Ectodermal cell (in vitro differentiated cells): ENCODE data around the gene ALG1. TPM values are rescaled to one million over a fixed set of nuclear protein-coding genes. Genes with fewer than 3 reads are reported as not detected.

Experiments
- H3K27ac ChIP-seq: 2 replicates; pipeline ENCODE4 v1.7.0; 2013; ENCODE audit warnings: mild to moderate bottlenecking, low read depth, low read length; ENCODE audit not compliant: insufficient read depth, poor library complexity, severe bottlenecking
- H3K27me3 ChIP-seq: 2 replicates; pipeline ENCODE4 v1.7.0; 2013; ENCODE audit warnings: mild to moderate bottlenecking, low read length; ENCODE audit not compliant: insufficient read depth, control insufficient read depth, poor library complexity, severe bottlenecking
- H3K36me3 ChIP-seq: one replicate; pipeline ENCODE4 v1.7.0; 2013; ENCODE audit warnings: low read length; ENCODE audit not compliant: control insufficient read depth, insufficient read depth
- H3K4me1 ChIP-seq: one replicate; pipeline ENCODE4 v1.7.0; 2013; ENCODE audit warnings: low read length; ENCODE audit not compliant: control insufficient read depth, insufficient read depth
- H3K4me3 ChIP-seq: 2 replicates; pipeline ENCODE4 v1.7.0; 2013; ENCODE audit warnings: low read depth, low read length, control low read depth; ENCODE audit not compliant: insufficient read depth
- H3K9me3 ChIP-seq: 2 replicates; pipeline ENCODE4 v1.7.0; 2013; ENCODE audit warnings: mild to moderate bottlenecking, low read length, moderate library complexity; ENCODE audit not compliant: control insufficient read depth
- WGBS, 2 experiments: methylation state at CpG; one replicate each; pipeline ENCODE4 v1.1.7; 2013; ENCODE audit warnings: missing lambda C conversion rate in 2 of 2; 5-methylcytosine and 5-hydroxymethylcytosine counted together
- polyA plus RNA-seq, 4 experiments: library from polyadenylated mRNA; stranded (reverse); fragments of 50-300 nt; gene quantifications; one replicate each; pipeline ENCODE4 v1.2.3, GENCODE V29; 2013

The ALG1 gene
- polyA plus RNA-seq (2013, experiment 1 of 4) = 20.8 TPM
- polyA plus RNA-seq (2013, experiment 2 of 4) = 29.1 TPM
- 16.2 TPM for polyA plus RNA-seq (2013, experiment 3 of 4)
- polyA plus RNA-seq (2013, experiment 4 of 4) = 17.7 TPM

- Histone ChIP-seq H3K9me3 (no peaks in the 10 kb centered on the region), H3K36me3 (no peaks in the 10 kb centered on the region), H3K4me3 (peak within 1 kb of the TSS; percentile 77), H3K4me1 (peaks cover 4% of the 10 kb centered on the region), H3K27ac (no peak within 1 kb of the TSS), H3K27me3 (no peaks in the 10 kb centered on the region)
- 1 to 2% methylated on average over 53 of the region's 53 CpGs for WGBS, 2 experiments
Observed at GRCh38 chr16:5071681-5072333, at the start of gene ALG1. ALG1 (plus strand) TSS chr16:5071843; CDS start chr16:5071850, 7 bp downstream.

GRCh38 chr16:5022521-5022920, 49.1 kb upstream of the ALG1 start:
- H3K9me3 ChIP-seq = no peaks in the 10 kb centered on the region
- no peak overlapping the region for H3K27ac ChIP-seq
- H3K36me3 ChIP-seq = no peaks in the 10 kb centered on the region
- no peaks in the 10 kb centered on the region for H3K4me1 ChIP-seq
- WGBS, 2 experiments = 95 to 96% methylated on average over 6 of the region's 6 CpGs
- H3K27me3 ChIP-seq = no peaks in the 10 kb centered on the region
- H3K4me3 ChIP-seq = no peak overlapping the region

GRCh38 chr16:5024632-5025031, 47.0 kb upstream of the ALG1 start:
- H3K9me3 ChIP-seq = no peaks in the 10 kb centered on the region
- H3K4me1 ChIP-seq = no peaks in the 10 kb centered on the region
- no peak overlapping the region for H3K4me3 ChIP-seq
- no peak overlapping the region for H3K27ac ChIP-seq
- no peaks in the 10 kb centered on the region for H3K27me3 ChIP-seq
- WGBS, 2 experiments = 92 to 94% methylated on average over 4 of the region's 4 CpGs
- H3K36me3 ChIP-seq = no peaks in the 10 kb centered on the region

- no peaks in the 10 kb centered on the region for H3K27me3 ChIP-seq
- H3K9me3 ChIP-seq = no peaks in the 10 kb centered on the region
- no peak overlapping the region for H3K27ac ChIP-seq
- H3K4me1 ChIP-seq = no peaks in the 10 kb centered on the region
- WGBS, 2 experiments = 39 to 40% methylated on average over 17 of the region's 17 CpGs
- no peaks in the 10 kb centered on the region for H3K36me3 ChIP-seq
- H3K4me3 ChIP-seq = no peak overlapping the region
Observed at GRCh38 chr16:5025171-5025632, 46.4 kb upstream of the ALG1 start.

- WGBS, 2 experiments = 91 to 93% methylated on average over 8 of the region's 8 CpGs
- H3K9me3 ChIP-seq = no peaks in the 10 kb centered on the region
Observed at GRCh38 chr16:5026664-5027063, 45.0 kb upstream of the ALG1 start.

GRCh38 chr16:5027086-5027485, 44.6 kb upstream of the ALG1 start:
- 88 to 96% methylated on average over 7 of the region's 7 CpGs for WGBS, 2 experiments
- Histone ChIP-seq H3K4me1 (no peaks in the 10 kb centered on the region), H3K9me3 (no peaks in the 10 kb centered on the region), H3K36me3 (no peaks in the 10 kb centered on the region), H3K27ac (no peak overlapping the region), H3K27me3 (no peaks in the 10 kb centered on the region), H3K4me3 (no peak overlapping the region)

More at GRCh38 chr16:5026664-5027063, 45.0 kb upstream of the ALG1 start:
- Histone ChIP-seq H3K27ac (no peak overlapping the region), H3K36me3 (no peaks in the 10 kb centered on the region), H3K4me3 (no peak overlapping the region), H3K27me3 (no peaks in the 10 kb centered on the region), H3K4me1 (no peaks in the 10 kb centered on the region)

GRCh38 chr16:5027575-5028235, 43.9 kb upstream of the ALG1 start:
- no peak overlapping the region for H3K27ac ChIP-seq
- 94 to 95% methylated on average over 31 to 32 of the region's 32 CpGs for WGBS, 2 experiments
- no peak overlapping the region for H3K4me3 ChIP-seq

GRCh38 chr16:5028950-5029475, 42.6 kb upstream of the ALG1 start:
- WGBS, 2 experiments = 90 to 95% methylated on average over 18 of the region's 18 CpGs
- Histone ChIP-seq H3K4me1 (peaks cover 5% of the 10 kb centered on the region), H3K27ac (no peak overlapping the region), H3K9me3 (no peaks in the 10 kb centered on the region), H3K27me3 (peaks cover 9% of the 10 kb centered on the region), H3K36me3 (no peaks in the 10 kb centered on the region), H3K4me3 (no peak overlapping the region)

More at GRCh38 chr16:5027575-5028235, 43.9 kb upstream of the ALG1 start:
- no peaks in the 10 kb centered on the region for H3K36me3 ChIP-seq
- H3K27me3 ChIP-seq = peaks cover 1% of the 10 kb centered on the region
- no peaks in the 10 kb centered on the region for H3K9me3 ChIP-seq
- H3K4me1 ChIP-seq = peaks cover under 1% of the 10 kb centered on the region

- Histone ChIP-seq H3K27ac (no peak overlapping the region), H3K9me3 (no peaks in the 10 kb centered on the region), H3K4me1 (peaks cover 11% of the 10 kb centered on the region), H3K27me3 (peaks cover 9% of the 10 kb centered on the region), H3K36me3 (no peaks in the 10 kb centered on the region), H3K4me3 (no peak overlapping the region)
- WGBS, 2 experiments = 90 to 93% methylated on average over 12 of the region's 12 CpGs
Observed at GRCh38 chr16:5030251-5030870, 41.3 kb upstream of the ALG1 start.

- peaks cover 9% of the 10 kb centered on the region for H3K27me3 ChIP-seq
- H3K36me3 ChIP-seq = no peaks in the 10 kb centered on the region
- no peak overlapping the region for H3K4me3 ChIP-seq
- no peaks in the 10 kb centered on the region for H3K9me3 ChIP-seq
- no peak overlapping the region for H3K27ac ChIP-seq
- H3K4me1 ChIP-seq = peaks cover 11% of the 10 kb centered on the region
- WGBS, 2 experiments = 89 to 93% methylated on average over 7 of the region's 7 CpGs
Observed at GRCh38 chr16:5031601-5032000, 40.0 kb upstream of the ALG1 start.
